ENCODE results near the gene BABAM2.

BABAM2 gene

GRCh38 chr2:28089486-28089885, 199.0 kb downstream of the BABAM2 start:
- no peak for TF ChIP-seq CTCF (IDR thresholded peaks at IDR 0.05; ENCODE audit: low read depth, low read length)
- DNase-seq (ENCODE audit: extremely low read depth, low read depth) = no peak

GRCh38 chr2:28093308-28093707, 202.8 kb downstream of the BABAM2 start:
- no peak for DNase-seq (ENCODE audit: extremely low read depth, low read depth)
- no peak for TF ChIP-seq CTCF (IDR thresholded peaks at IDR 0.05; ENCODE audit: low read depth, low read length)

GRCh38 chr2:28093768-28094167, 203.2 kb downstream of the BABAM2 start:
- no peak for TF ChIP-seq CTCF (IDR thresholded peaks at IDR 0.05; ENCODE audit: low read depth, low read length)

GRCh38 chr2:28094739-28095138, 204.2 kb downstream of the BABAM2 start:
- TF ChIP-seq CTCF (IDR thresholded peaks at IDR 0.05; ENCODE audit: low read depth, low read length) = no peak
- DNase-seq (ENCODE audit: extremely low read depth, low read depth) = no peak

More at GRCh38 chr2:28093768-28094167, 203.2 kb downstream of the BABAM2 start:
- DNase-seq (ENCODE audit: extremely low read depth, low read depth) = no peak

- TF ChIP-seq CTCF (IDR thresholded peaks at IDR 0.05; ENCODE audit: low read depth, low read length) = no peak
- no peak for DNase-seq (ENCODE audit: extremely low read depth, low read depth)
Observed at GRCh38 chr2:28095622-28096021, 205.1 kb downstream of the BABAM2 start.

- no peak for TF ChIP-seq CTCF (IDR thresholded peaks at IDR 0.05; ENCODE audit: low read depth, low read length)
- no peak for DNase-seq (ENCODE audit: extremely low read depth, low read depth)
Observed at GRCh38 chr2:28096421-28096820, 205.9 kb downstream of the BABAM2 start.

GRCh38 chr2:28098501-28099225, 208.1 kb downstream of the BABAM2 start:
- TF ChIP-seq CTCF (IDR thresholded peaks at IDR 0.05; ENCODE audit: low read depth, low read length) = no peak
- no peak for DNase-seq (ENCODE audit: extremely low read depth, low read depth)
